IPS-20b (cell line): Measurements from ENCODE around the gene GNGT2.
A peak's percentile ranks its signal among the peaks of the same experiment; 100 is the strongest.

Experiments used
- H3K27ac ChIP-seq: one replicate; pipeline ENCODE4 v1.5.1; 2013; ENCODE audit warnings: low read length
- H3K27me3 ChIP-seq: 2 replicates; pipeline ENCODE4 v1.6.1; 2013; ENCODE audit warnings: mild to moderate bottlenecking, low read length, inconsistent platforms; ENCODE audit not compliant: insufficient read depth
- H3K36me3 ChIP-seq: 2 replicates; pipeline ENCODE4 v1.6.1; 2013; ENCODE audit warnings: low read depth, mild to moderate bottlenecking, inconsistent platforms, low read length, moderate library complexity; ENCODE audit not compliant: insufficient read depth
- H3K4me1 ChIP-seq: 2 replicates; pipeline ENCODE4 v1.6.1; 2013; ENCODE audit warnings: mild to moderate bottlenecking, control low read depth, inconsistent platforms, low read length, moderate library complexity; ENCODE audit not compliant: insufficient read depth
- H3K4me3 ChIP-seq: 2 replicates; pipeline ENCODE4 v1.5.1; 2013; ENCODE audit warnings: mild to moderate bottlenecking, low read length, inconsistent platforms
- H3K9ac ChIP-seq: 2 replicates; pipeline ENCODE4 v1.6.1; 2013; ENCODE audit warnings: low read depth, mild to moderate bottlenecking, inconsistent platforms, low read length, moderate library complexity
- H3K9me3 ChIP-seq: 2 replicates; pipeline ENCODE4 v1.6.1; 2013; ENCODE audit warnings: mild to moderate bottlenecking, low read depth, low read length, inconsistent platforms; ENCODE audit not compliant: insufficient read depth

The GNGT2 gene

DNA sequence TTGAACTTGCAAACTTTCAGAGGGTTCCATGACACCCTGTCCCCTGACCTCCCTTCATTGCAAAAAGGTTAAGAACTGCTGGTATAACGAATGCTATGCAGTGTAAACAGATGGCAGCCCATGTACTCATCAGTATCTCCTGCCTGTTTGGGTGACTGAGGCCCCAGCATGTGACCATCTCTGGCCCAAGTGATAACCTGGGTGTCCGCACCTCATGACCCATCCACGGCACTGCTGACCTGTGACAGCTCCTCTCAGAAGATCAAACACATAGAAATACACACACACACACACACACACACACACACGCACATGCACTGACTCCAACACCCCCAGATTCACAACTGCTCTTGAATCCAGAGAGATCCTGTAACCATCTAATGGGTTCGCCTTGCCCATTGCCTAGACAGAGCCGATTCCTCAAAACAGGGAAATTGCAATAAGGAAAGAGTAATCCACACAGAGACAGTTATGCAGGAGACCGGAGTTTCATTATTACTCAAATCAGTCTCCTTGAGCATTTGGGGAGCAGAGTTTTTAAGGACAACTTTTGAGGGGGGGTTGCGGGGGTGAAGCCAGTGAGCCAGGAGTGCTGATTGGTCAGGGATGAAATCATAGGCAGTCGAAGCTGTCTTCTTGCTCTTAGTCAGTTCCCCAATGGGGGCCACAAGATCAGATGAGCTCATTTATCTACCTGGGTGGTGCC is 31.5 kb upstream of the GNGT2 start:
- no peaks in the 10 kb centered on the region; the same call in 1 of the 2 replicates for H3K4me1 ChIP-seq
- no peak overlapping the region for H3K4me3 ChIP-seq
- no peaks in the 10 kb centered on the region for H3K27me3 ChIP-seq

DNA sequence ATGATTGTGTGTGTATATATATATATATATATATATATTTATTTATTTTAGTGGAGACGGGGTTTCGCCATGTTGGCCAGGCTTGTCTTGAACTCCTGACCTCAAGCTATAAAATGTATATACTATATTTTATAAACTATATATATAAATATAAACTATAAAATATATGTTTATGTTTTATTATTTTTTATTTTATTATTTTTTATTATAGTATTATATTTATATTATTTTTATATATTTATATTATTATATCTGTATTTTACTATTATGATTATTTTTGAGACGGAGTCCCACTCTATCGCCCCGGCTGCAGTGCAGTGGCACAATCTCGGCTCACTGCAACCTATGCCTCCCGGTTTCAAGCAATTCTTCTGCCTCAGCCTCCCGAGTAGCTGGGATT is 30.7 kb upstream of the GNGT2 start:
- no peaks in the 10 kb centered on the region; the same call in 1 of the 2 replicates for H3K4me1 ChIP-seq
- no peaks in the 10 kb centered on the region for H3K36me3 ChIP-seq
- H3K9me3 ChIP-seq = no peaks in the 10 kb centered on the region
- H3K4me3 ChIP-seq = no peak overlapping the region
- H3K27ac ChIP-seq = no peak overlapping the region
- H3K9ac ChIP-seq = no peak overlapping the region
- H3K27me3 ChIP-seq = no peaks in the 10 kb centered on the region

More for the DNA sequence above, 31.5 kb upstream of the GNGT2 start:
- Histone ChIP-seq H3K9me3 (no peaks in the 10 kb centered on the region), H3K9ac (no peak overlapping the region), H3K36me3 (no peaks in the 10 kb centered on the region), H3K27ac (no peak overlapping the region)

DNA sequence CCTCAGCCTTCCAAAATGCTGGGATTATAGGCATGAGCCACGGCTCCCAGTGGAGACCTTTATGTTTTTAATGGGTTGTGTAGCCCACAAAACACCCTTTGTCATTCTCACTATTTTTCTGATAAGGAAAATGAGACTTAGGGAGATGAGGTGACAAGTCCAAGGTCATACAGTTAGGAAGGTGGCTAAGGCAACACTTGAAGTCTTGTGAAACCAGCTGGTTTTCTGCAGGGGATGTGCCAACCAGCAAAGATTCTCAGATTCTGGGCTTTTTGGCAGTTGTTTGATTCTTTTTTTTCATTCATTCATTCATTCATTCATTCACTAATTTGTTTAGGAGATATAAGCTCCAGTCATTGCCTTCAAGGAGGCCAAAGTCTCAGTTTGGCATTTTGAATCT is 30.2 kb upstream of the GNGT2 start:
- Histone ChIP-seq H3K9me3 (no peaks in the 10 kb centered on the region), H3K36me3 (no peaks in the 10 kb centered on the region), H3K27me3 (no peaks in the 10 kb centered on the region), H3K27ac (no peak overlapping the region), H3K4me3 (no peak overlapping the region), H3K9ac (no peak overlapping the region), H3K4me1 (no peaks in the 10 kb centered on the region; the same call in 1 of the 2 replicates)

DNA sequence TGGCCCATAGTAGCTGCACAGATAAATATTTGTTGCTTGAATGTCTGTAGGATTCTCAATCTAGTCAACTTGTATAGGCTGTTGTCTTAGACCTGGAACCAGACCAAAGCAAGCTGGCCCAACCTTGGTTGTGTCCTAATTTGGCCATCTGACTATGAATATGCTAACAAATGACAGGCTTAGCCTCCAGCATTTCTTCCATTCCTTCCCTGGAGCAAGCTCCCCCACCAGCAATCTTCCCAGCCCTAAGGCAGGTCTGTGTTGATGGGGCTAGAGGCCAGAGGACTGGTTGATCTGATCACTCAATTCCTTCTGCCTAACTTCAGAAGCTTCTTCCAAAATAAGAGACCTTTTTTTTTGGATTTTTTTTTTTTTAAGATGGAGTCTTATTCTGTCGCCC is 29.6 kb upstream of the GNGT2 start:
- H3K27me3 ChIP-seq = no peaks in the 10 kb centered on the region
- no peak overlapping the region for H3K4me3 ChIP-seq
- no peaks in the 10 kb centered on the region; the same call in 1 of the 2 replicates for H3K4me1 ChIP-seq
- no peak overlapping the region for H3K9ac ChIP-seq
- H3K27ac ChIP-seq = no peak overlapping the region
- H3K36me3 ChIP-seq = no peaks in the 10 kb centered on the region
- H3K9me3 ChIP-seq = no peaks in the 10 kb centered on the region

DNA sequence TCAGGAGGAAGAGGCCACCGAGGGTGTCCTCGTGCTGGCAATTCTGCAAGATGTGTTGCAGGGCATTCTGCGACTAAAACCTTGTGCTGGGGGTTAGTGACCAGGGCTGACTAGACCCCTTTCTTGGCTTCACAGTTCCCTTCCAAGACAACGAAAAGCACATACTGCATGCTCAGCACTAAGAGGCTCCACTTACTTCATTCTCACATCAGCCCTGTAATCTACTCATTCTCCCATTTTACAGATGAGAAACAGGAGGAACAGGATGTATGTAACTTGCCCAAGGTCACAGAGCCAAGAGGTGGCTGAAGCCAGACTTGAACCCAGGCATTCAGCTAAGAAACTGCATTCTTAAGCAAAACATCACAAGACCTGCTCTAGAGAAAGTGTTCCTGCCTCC is 25.5 kb upstream of the GNGT2 start:
- no peak overlapping the region for H3K9ac ChIP-seq

DNA sequence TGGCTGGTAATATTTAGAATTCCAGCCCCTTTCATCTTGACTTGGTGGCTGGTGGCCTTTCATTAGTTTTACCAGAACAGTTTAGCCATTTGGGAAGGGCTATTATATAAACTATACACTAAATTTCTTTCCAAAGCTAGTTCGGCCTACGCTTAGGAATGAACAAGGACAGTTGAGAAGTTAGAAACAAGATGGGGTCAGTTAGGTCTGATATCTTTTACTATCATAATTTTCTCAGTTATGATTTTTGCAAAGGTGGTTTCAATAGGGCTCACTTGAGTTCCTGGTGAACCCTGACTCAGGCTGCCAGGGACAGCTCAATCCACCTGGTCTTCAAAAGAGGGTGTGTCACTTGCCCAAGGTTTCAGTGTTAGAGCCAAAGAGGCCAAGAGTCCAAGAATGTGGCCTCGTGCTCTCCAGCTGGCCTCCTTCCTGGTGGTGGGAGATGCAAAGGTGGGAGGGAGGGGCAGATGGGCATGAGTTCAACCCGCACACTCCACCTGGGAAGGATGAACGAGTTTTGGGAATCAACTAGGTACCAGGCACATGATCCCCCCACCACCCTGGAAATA is 24.2 kb upstream of the GNGT2 start:
- no peak overlapping the region for H3K9ac ChIP-seq
- no peak overlapping the region for H3K27ac ChIP-seq
- H3K36me3 ChIP-seq = no peaks in the 10 kb centered on the region
- H3K4me1 ChIP-seq = no peaks in the 10 kb centered on the region; the same call in 1 of the 2 replicates
- H3K27me3 ChIP-seq = peaks cover 23% of the 10 kb centered on the region
- H3K4me3 ChIP-seq = no peak overlapping the region
- no peaks in the 10 kb centered on the region for H3K9me3 ChIP-seq

More for the DNA sequence above, 25.5 kb upstream of the GNGT2 start:
- Histone ChIP-seq H3K36me3 (no peaks in the 10 kb centered on the region), H3K4me1 (no peaks in the 10 kb centered on the region; the same call in 1 of the 2 replicates), H3K9me3 (no peaks in the 10 kb centered on the region), H3K27me3 (peaks cover 12% of the 10 kb centered on the region), H3K27ac (no peak overlapping the region), H3K4me3 (no peak overlapping the region)

DNA sequence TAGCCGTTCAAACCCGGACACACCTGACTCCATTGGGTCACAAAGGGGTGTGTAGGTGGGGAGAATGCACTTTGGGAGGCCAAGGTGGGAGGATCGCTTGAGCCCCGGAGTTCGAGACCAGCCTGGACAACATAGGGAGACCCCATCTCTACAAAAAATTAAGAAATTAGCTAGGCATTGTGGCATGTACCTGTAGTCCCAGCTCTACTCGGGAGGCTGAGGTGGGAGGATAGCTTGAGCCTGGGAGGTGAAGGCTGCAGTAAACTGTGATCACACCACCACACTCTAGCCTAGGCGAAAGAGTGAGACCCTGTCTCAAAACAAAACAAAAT is 21.2 kb upstream of the GNGT2 start:
- Histone ChIP-seq H3K9me3 (no peaks in the 10 kb centered on the region), H3K36me3 (no peaks in the 10 kb centered on the region), H3K4me1 (no peaks in the 10 kb centered on the region), H3K9ac (no peak overlapping the region), H3K27ac (no peak overlapping the region), H3K27me3 (peaks cover 51% of the 10 kb centered on the region), H3K4me3 (peak overlapping the region; percentile 85)

DNA sequence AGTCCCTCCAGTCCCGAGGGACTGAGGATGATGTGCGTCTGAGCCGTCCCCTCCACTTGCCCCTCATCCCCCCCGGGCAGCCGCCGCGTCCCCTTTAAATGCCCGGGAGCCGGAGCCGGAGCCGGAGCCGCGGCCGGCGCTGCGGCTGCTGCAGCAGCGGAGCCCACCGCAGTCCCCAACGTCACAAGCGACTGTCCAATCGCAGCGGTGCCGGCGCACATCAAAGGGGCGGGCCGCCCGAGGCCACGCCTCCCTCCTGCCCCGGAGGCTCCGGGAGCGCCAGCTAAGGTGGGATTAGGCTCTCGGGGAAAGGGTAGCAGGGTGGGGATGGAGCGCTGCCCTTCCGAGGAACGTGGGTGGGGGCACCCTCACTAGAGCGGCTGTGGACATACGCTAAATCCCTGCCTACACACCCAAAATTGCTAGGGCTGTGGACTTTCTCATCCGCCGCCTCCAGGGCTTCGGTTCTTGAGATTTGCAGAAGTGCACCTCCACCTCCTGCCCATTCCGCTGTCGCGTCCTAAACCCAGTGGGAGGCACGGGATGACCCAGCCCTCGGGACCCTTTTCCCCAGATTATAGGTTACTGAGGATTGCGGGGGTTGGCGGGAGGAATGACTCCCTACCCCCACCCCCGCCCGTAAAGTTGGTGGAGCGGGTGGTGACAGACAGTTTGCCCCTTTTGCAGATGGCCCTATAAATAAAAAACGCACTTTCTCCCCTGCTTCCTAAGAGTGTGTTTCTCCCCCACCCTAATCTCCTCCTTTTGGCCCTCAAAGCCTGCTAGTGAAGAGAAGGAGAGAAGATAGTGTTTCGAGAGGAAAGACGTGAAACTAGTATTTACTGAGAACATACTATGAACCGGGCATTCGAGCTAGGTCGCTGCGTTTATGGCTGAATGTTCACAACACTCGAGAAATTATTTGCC is 20.5 kb upstream of the GNGT2 start, which contains the start of gene PHOSPHO1:
PHOSPHO1 (minus strand) TSS at position 152 of the 927 bp plus-strand sequence. CDS start 4,096 bp downstream, outside the sequence.
- Histone ChIP-seq H3K4me3 (peak within 1 kb of the TSS; percentile 85), H3K9ac (no peak within 1 kb of the TSS; the same call in 1 of the 2 replicates), H3K27ac (no peak within 1 kb of the TSS), H3K27me3 (peaks cover 57% of the 10 kb centered on the region), H3K4me1 (no peaks in the 10 kb centered on the region), H3K36me3 (no peaks in the 10 kb centered on the region), H3K9me3 (no peaks in the 10 kb centered on the region)

DNA sequence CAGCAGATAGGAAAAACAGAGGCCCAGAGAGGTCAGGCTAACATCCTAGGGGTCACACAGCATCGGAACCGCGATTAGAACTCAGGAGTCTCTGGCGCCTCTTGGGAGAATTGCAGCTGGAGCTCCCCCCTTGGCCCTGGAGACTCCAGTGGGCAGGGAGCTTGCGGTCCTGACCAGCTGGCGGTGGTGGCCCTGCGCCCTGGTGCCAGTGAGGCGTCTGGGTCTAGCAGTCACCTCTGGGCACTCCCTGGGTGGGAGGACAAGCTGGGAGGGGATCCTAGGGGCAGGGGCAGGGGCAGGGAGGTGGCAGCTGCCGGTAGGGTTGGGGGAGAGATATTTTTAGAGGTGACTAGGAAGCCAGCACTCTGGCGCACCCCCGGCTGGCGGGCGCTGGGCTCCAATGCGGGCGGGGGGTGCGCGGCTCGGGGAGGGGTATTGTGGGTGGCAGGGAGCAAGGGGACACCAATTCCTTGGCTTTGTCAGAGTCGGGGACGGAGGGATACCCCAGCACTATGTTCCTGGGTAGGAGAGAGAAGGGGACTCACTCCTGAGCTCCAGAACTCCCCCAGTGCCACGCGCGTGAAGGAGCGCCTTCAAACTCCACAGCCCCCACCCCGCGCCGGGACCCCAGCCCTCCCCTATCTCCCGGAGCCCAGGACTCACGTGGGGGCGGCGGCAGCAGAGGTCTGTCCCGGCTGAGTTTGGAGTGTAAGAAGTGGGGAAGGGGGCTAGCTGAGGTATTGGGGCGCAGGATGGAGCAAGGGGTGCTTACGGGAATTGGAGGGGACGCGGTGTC is 19.6 kb upstream of the GNGT2 start:
- peak overlapping the region; percentile 85 for H3K4me3 ChIP-seq
- no peak overlapping the region for H3K27ac ChIP-seq
- no peak overlapping the region; the same call in 1 of the 2 replicates for H3K9ac ChIP-seq
- H3K36me3 ChIP-seq = no peaks in the 10 kb centered on the region
- H3K9me3 ChIP-seq = no peaks in the 10 kb centered on the region
- peaks cover 66% of the 10 kb centered on the region for H3K27me3 ChIP-seq
- H3K4me1 ChIP-seq = no peaks in the 10 kb centered on the region

DNA sequence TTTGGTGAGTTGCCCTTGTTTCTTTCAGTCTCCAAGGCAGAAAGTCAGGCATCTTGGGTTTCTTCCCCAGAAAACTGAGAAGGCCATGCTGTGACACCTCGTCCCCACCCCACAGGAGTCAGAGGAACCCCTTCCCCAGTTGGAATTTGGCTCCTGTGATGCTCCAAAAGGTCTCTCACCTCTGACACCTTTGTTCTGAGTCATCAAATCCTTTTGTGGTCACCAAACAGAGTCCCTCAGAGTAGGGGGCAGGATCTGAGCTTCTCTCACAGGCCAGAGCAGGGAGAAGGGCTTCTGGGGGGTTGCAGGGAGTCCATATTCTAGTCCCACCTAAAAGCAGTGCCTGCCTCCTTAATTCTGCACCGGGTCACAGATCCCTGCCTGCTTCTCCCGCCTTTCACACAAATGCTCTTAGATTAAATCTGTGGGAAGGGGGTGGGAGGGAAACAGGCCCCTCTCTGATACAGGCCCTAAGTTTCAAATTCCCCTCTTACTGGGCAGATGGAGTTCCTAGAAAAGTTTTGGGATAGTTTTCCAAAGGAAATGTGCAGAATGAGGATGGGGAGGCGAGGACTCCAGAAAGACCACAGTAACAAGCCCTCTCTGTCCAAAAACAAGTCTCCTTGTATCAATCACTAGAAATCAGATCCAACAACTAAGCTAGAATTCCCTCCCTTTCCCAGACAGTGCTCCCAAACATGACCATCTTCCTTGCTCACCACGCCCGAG is 18.9 kb upstream of the GNGT2 start:
- H3K27ac ChIP-seq = no peak overlapping the region
- no peak overlapping the region for H3K9ac ChIP-seq

More for the DNA sequence above, 18.9 kb upstream of the GNGT2 start:
- Histone ChIP-seq H3K9me3 (no peaks in the 10 kb centered on the region), H3K4me3 (no peak overlapping the region), H3K27me3 (peaks cover 73% of the 10 kb centered on the region), H3K4me1 (no peaks in the 10 kb centered on the region), H3K36me3 (no peaks in the 10 kb centered on the region)
